GM21381 (cell line): Measurements from ENCODE around the gene TNIK.

Experiments
- ATAC-seq: cut with Tn5 transposase; IDR thresholded peaks from one replicate; pipeline ENCODE4 v1.9.1; 2021; ENCODE audit warnings: mild to moderate bottlenecking, moderate library complexity; ENCODE audit not compliant: unreplicated experiment

TNIK gene

DNA sequence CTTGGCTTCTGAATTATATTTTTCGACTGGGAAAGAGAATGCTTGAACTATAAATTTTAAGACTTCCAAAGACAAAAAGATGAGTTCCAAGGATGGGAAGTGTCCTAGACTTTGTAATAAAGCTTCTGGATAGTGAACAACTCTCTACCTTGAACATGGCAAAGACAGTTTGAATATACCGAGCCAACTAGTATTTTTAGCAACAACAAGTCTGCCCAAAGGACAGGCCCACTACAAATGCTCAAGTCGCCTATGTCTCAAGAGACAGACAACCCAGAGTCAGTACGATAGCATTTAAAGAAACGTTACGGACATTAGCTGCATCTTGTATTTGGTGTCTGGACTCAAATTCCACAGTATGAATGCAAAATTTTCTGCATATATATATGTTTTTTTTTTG is 258.4 kb downstream of the TNIK start:
- no peak for ATAC-seq

DNA sequence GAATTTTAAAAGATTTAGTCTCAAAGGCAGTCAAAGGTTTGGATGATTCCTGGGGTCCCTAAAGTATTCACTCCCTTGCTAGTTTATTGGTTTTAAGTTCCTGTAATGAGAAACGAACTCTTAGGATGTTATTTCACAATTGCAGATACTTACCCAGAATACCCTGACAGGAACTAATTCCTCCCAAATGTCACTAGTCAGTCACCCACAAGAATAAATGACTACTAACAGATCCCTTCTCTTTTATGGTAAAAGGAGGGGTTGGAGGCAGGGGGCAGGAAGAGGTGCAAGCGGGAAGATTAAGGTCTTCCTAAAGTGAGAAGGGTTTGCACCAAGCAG is 259.5 kb downstream of the TNIK start:
- no peak for ATAC-seq

DNA sequence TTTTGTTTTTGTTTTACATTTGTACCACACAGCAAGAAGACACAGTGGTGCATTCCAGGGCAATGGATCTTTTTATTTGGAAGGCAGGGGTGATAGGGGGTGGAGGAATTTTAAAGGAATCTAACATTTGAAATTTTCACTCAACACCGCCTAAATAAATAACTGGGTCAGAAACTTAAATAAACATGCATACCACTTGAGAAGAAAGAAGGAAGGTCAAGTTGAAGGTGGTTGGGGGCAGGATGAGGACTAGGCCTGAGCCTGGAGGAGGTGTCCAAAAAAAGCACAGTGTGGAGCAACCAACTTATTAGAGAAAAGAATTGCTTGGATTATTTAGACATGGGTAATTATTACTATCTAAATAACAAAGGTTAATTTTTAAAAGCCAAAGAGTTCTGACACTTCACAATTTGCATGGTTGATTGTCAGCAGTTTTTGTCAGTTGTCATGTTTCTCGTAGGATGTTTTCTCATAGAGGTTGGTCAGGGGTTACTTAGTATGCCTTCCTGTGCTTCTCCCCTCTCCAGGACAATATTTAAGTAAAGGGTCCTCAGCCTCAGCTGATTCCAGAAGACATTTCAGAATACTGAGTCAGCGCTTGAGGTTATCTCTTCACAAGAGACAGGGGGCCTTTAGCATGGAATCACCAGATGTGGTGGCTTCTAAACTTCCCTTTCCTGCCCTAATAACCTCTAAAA is 260.0 kb downstream of the TNIK start:
- no peak for ATAC-seq

DNA sequence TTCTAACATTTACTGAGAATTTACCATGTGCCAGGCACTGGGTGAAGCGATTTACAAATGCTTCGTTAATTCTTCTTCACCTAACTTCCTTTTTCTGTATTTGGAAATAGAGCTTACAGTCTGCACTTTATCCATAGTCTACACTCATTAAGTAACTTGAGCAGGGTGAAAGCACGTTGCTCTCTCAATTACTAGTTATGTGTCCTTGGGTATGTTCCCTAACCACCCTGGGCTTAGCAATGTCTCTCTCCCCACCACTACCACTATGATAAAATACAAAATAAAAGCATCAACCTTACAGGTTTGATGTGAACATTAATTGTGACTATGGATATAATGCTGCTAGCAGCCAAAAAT is 260.8 kb downstream of the TNIK start:
- no peak for ATAC-seq

DNA sequence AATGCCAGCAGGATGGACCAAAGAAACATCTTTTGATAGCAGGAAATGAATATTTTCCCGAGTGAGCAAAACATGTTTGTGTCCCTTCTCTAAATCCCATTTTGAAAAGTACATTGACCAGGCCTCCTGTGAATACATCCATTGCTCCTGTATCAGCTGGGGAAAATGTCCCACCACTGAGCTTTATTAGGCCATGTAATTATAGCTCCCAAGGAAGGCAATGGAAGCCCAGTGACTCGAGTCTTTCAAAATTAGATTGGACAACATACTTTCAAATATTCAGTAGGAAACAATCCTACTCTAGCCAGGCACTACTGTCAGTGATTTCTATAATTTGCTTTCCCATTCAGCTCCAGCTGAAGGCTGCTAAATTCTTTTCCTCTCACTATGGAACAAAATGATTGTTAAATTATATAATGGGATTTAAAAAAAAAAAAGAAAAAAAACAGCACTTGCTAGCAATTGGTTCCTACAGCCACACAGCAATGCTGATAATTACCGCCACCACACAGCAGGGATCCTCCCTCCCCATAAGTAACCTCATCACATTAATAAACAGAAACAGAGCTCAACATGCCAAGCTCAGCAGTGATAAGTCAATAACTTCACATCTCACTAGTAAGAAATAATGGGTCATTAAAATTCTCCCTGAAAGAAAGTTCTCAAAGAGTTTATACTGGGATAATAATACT is 261.3 kb downstream of the TNIK start:
- ATAC-seq = no peak

DNA sequence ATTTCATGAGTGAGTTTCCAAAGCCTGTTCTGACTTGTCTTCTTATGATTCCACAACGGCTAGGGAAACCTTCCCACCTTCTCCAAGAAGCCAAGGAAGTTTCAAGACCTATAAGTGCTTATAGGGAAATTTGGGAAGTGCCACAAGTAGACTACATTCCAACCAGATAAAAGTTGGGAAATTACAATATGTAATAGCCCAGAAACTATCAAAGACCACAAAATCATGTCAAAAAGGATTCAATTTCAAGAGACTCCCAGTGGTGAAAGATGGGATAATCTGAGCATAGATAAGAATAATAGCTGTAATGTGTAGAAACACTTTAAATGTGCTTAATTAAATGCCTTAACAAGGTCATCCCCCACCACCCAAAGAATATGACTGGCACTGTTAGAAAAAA is 264.5 kb downstream of the TNIK start:
- ATAC-seq = no peak

DNA sequence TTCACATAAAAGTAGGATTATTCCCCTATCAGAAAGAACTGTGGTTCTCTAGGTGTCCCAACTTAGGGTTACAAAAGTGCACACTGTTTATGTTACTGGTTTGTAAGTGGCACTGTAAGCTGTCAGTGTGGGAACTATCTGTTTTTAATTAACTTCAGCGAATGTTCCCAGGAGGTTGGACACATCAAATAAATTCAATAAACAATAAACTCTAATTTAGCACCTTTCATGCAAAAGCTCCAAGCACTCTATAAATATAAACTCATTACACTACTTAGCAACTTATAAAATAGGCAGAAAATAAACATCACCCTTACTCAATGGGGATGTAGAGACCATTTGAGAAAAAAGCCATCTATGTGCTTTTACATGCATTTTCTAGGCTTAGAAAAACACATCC is 265.2 kb downstream of the TNIK start:
- no peak for ATAC-seq

- no peak for ATAC-seq
Observed at GRCh38 chr3:171193693-171194092, 266.5 kb downstream of the TNIK start.

- ATAC-seq = no peak
Observed at GRCh38 chr3:171192176-171192854, 267.9 kb downstream of the TNIK start.

DNA sequence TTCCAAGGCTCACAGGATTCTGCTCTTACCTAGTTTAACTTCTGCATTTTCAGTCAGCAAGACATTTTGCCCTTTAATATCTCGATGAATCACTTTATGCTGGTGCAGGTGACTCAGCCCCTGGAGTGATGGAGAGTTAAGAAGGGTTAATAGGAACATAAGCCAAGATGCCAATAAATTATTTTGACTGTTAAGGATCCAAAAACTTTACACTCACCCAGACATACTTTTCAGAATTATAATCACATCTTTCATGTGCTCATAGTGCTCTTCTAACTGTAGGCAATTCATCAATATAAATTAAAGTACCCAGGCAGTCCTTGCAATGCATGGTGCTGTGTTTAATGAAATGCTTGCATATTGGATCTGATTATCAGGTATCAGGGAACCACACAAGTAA is 269.5 kb downstream of the TNIK start:
- ATAC-seq = no peak

- ATAC-seq = no peak
Observed at GRCh38 chr3:171189394-171190080, 270.7 kb downstream of the TNIK start.

GRCh38 chr3:171187706-171188290 is 272.4 kb downstream of the TNIK start:
- ATAC-seq = no peak

DNA sequence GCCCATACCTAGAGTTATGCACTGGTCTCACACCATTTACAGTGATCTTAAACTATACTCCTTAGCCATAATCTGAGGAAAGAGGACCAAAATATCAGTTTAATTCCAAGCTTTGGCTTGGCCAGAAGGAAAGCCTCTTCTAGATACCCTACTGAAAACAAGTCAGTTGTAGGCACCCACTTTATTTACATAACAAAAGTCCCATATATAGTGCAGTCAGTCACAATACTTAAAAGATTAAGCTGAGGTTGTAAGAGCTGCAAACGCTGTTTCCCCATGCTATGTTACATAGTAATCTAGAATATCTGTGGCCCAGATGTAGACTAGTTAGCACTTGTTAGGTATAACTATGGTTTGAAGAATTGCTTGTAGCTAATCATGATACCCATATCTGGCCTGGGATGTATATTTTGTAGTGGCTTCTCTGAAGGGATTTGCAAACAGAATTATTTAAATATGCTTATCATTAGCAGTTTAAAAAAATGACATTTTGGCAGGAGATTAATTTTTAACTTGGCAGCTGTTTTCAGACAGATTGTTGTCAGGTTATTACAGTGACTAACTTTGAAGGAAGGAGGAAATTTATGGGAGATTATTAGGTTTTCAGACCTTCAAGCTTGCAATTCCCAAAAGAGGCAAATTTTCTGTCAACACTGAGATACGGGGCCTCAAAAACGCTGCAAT is 273.2 kb downstream of the TNIK start:
- ATAC-seq = no peak

- no peak for ATAC-seq
Observed at GRCh38 chr3:171186383-171186782, 273.8 kb downstream of the TNIK start.

GRCh38 chr3:171185959-171186358 is 274.2 kb downstream of the TNIK start:
- ATAC-seq = no peak

GRCh38 chr3:171184372-171184771 is 275.8 kb downstream of the TNIK start:
- peak; percentile 81 for ATAC-seq

DNA sequence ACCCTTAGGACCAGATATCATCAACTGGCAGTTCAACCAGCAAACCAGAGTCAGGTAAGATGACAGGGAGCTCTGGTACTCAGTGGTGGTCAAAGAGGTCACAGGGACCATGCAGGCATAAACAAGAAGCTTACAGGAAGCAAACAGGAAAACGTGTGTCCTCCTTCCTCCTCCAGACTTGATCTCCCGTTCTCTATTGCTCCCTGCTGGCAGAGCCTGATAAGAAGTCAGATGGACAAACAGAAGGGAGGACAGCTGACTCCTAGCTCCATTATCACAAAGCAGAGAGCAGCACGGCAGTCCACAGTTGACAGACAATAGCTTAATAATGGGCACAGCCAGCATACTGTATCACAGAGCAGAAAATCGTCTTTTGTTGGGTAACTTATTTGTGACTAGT is 277.2 kb downstream of the TNIK start:
- ATAC-seq = no peak

GRCh38 chr3:171181907-171182690 is 278.1 kb downstream of the TNIK start:
- ATAC-seq = no peak

- ATAC-seq = no peak
Observed at GRCh38 chr3:171178714-171179113, 281.5 kb downstream of the TNIK start.

DNA sequence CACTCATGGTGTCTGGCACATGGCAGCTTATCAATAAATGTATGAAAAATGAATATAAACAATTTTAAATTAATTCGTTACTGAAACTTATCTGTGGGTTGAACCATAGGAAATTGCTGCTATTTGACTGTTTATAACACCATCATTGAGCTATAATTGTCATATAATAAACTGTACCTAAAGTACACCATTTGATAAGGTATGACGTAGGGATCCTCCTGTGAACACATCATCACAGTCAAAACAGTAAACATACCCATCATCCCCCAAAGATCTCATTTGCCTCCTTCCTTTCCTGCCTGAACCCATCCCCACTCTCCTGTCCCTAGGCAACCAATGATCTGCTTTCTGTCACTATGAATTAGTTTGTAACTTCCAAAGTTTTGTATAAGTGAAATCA is 282.7 kb downstream of the TNIK start:
- no peak for ATAC-seq
